ENCODE data around the gene RAB10. TPM values are rescaled to one million over a fixed set of nuclear protein-coding genes. Genes with fewer than 3 reads are reported as not detected.
A peak's percentile ranks its signal among the peaks of the same experiment; 100 is the strongest.

Gene RAB10
- total RNA-seq, 1 donor from 2014 or later: 192 TPM

DNA sequence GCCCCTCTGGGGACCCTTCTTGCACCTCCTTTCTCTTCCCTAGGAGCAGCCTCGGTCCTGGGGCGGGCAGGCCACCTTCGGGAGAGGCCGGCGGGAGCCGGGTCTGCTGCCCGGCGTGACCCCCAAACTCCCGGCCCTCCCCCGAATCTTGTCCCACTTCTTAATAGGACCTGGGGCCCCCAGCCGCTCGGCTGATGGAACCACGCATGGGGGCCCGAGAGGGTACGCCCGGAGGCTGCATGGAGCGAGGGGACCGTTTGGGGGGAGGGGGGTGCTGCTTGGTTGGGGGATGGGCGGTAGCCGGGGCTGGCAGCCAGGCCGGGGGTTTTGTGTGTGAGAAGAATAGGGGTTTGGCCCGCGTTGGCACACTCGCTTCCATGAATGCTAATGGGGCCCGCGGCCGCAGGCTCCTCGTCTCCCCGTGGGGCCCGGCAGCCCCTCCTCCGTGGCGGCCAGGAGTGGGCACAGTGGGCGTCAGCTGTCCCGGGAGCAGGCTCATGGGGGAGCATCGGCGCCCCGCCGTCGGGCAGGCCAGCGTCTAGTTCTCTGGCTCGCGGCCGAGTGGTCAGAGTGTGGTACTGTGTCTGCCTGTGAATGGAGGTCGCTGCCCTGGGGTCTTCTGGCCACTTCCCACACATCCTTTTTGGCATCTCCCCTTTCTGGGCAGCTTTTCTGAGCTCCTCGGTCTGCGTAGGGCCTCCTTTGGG, 140.0 kb downstream of the RAB10 start:
- Histone ChIP-seq H4K20me1 (ENCODE audit: insufficient read depth, low read length) (no peaks in the 10 kb centered on the region), H3K4me2 (ENCODE audit: low read length) (no peak overlapping the region), H2AFZ (ENCODE audit: low read depth, low read length) (no peak overlapping the region), H3K4me1 (ENCODE audit: insufficient read depth, low read length) (no peaks in the 10 kb centered on the region), H3K36me3 (ENCODE audit: insufficient read depth, low read length) (no peaks in the 10 kb centered on the region), H3K79me2 (ENCODE audit: insufficient read depth, low read length) (no peaks in the 10 kb centered on the region), H3K9ac (ENCODE audit: low read length) (no peak overlapping the region), H3K4me3 (ENCODE audit: insufficient read depth, low read depth, low read length) (no peak overlapping the region), H3K27me3 (ENCODE audit: insufficient read depth, low read length) (peaks cover 12% of the 10 kb centered on the region), H3K27ac (ENCODE audit: low read depth, low read length) (no peak overlapping the region), H3K9me3 (ENCODE audit: insufficient read depth, low read depth, low read length) (no peaks in the 10 kb centered on the region)
- TF ChIP-seq EZH2 (IDR thresholded peaks at IDR 0.05; ENCODE audit: insufficient read depth, low read length): peak; percentile 76
- TF ChIP-seq, protein P1, sequence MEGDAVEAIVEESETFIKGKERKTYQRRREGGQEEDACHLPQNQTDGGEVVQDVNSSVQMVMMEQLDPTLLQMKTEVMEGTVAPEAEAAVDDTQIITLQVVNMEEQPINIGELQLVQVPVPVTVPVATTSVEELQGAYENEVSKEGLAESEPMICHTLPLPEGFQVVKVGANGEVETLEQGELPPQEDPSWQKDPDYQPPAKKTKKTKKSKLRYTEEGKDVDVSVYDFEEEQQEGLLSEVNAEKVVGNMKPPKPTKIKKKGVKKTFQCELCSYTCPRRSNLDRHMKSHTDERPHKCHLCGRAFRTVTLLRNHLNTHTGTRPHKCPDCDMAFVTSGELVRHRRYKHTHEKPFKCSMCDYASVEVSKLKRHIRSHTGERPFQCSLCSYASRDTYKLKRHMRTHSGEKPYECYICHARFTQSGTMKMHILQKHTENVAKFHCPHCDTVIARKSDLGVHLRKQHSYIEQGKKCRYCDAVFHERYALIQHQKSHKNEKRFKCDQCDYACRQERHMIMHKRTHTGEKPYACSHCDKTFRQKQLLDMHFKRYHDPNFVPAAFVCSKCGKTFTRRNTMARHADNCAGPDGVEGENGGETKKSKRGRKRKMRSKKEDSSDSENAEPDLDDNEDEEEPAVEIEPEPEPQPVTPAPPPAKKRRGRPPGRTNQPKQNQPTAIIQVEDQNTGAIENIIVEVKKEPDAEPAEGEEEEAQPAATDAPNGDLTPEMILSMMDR (IDR thresholded peaks at IDR 0.05; ENCODE audit: insufficient read depth, low read depth, low read length): no peak
- Mint-ChIP-seq H3K4me1 (ENCODE audit: low read depth, unreplicated experiment) (peaks cover 2% of the 10 kb centered on the region), H3K4me3 (ENCODE audit: unreplicated experiment) (peak overlapping the region; percentile 40), H3K27me3 (ENCODE audit: low read depth, unreplicated experiment) (peaks cover 52% of the 10 kb centered on the region), H3K27ac (ENCODE audit: unreplicated experiment) (no peak overlapping the region), H3K36me3 (ENCODE audit: low read depth, unreplicated experiment) (no peaks in the 10 kb centered on the region), H3K9me3 (ENCODE audit: unreplicated experiment) (peaks cover 5% of the 10 kb centered on the region)
- no peak for DNase-seq (ENCODE audit: low read depth)
- no peak for FAIRE-seq

DNA sequence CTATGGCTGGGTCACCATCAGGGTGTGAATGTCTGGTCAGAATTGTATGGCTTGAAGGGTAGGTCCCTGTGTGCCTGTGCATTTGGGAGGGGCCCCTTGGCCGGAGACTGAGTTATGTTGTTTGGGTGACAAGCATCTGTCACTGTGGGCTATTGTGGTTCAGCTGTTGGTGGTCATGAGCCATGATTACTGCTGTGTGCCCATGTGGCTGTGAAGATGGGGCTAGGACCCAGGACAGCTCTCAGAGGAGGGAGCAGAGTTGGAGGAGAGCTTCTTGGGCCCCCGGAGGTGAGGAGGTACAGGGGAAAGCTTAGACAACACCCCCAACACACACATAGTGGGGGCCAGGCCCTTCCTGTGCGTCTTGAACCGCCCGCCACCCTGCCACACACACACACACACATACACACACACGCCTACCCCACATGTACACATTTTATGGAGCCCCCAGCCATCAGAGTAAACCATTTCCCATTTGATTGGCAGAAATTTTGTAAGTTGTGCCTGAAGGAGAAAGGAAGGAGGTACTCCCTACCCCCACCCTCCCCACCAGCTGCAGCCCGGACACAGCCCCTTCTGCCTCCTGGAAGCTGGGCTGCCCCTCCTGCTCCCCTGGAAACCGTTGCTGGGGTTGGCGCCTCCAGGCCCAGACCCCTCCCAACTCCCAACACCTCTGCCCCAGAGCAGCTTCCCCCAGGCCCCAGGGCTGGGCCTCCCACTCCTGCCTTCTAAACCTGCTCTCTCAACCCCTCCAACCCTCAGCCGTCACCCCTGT, 141.0 kb downstream of the RAB10 start:
- H3K9ac ChIP-seq (ENCODE audit: low read length): no peak overlapping the region
- no peaks in the 10 kb centered on the region for H3K36me3 ChIP-seq (ENCODE audit: insufficient read depth, low read length)
- H2AFZ ChIP-seq (ENCODE audit: low read depth, low read length): no peak overlapping the region
- Mint-ChIP-seq H3K4me3 (ENCODE audit: unreplicated experiment) (peak overlapping the region; percentile 40), H3K4me1 (ENCODE audit: low read depth, unreplicated experiment) (peaks cover 4% of the 10 kb centered on the region), H3K27ac (ENCODE audit: unreplicated experiment) (no peak overlapping the region), H3K27me3 (ENCODE audit: low read depth, unreplicated experiment) (peaks cover 47% of the 10 kb centered on the region), H3K36me3 (ENCODE audit: low read depth, unreplicated experiment) (no peaks in the 10 kb centered on the region), H3K9me3 (ENCODE audit: unreplicated experiment) (peaks cover 5% of the 10 kb centered on the region)
- H3K9me3 ChIP-seq (ENCODE audit: insufficient read depth, low read depth, low read length): no peaks in the 10 kb centered on the region
- H3K4me1 ChIP-seq (ENCODE audit: insufficient read depth, low read length): peaks cover 4% of the 10 kb centered on the region
- no peak for TF ChIP-seq EZH2 (IDR thresholded peaks at IDR 0.05; ENCODE audit: insufficient read depth, low read length)
- TF ChIP-seq, protein P1 (IDR thresholded peaks at IDR 0.05; ENCODE audit: insufficient read depth, low read depth, low read length): no peak
- H3K27me3 ChIP-seq (ENCODE audit: insufficient read depth, low read length): peaks cover 12% of the 10 kb centered on the region
- no peaks in the 10 kb centered on the region for H4K20me1 ChIP-seq (ENCODE audit: insufficient read depth, low read length)
- H3K4me2 ChIP-seq (ENCODE audit: low read length): no peak overlapping the region
- H3K27ac ChIP-seq (ENCODE audit: low read depth, low read length): no peak overlapping the region
- no peak for FAIRE-seq
- H3K4me3 ChIP-seq (ENCODE audit: insufficient read depth, low read depth, low read length): no peak overlapping the region
- no peak for DNase-seq (ENCODE audit: low read depth)
- no peaks in the 10 kb centered on the region for H3K79me2 ChIP-seq (ENCODE audit: insufficient read depth, low read length)

Measured in astrocyte (in vitro differentiated cells and primary cell).